ENCODE results near the gene GMIP. TPM values are rescaled to one million over a fixed set of nuclear protein-coding genes. Genes with fewer than 3 reads are reported as not detected.
A peak's percentile ranks its signal among the peaks of the same experiment; 100 is the strongest.

The GMIP gene
- total and polyA plus RNA-seq, 2 donors (not counting 3 experiments of a cell fraction or from before 2014, with no cell fraction given): 7.8 to 19.8 TPM

DNA sequence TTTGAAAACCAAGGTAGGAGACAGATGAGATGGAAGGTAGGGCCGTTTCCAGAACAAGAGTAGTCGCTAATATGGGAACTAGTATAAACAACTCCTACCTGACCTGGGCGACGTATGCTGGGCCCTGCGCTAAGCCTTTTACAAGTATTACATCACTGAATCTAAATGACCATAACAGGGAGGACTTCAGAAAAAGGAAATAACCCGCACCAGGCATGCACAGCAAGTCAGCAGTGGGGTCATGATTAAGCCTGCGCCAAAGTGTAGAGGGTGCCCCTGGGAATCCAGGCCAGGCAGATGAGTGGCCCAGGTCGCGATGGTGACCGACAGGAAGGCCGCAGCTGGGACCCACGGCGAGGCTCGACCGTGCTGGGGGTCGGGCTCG, 19.4 kb upstream of the GMIP start:
- TF ChIP-seq EZH2 (IDR thresholded peaks at IDR 0.05; ENCODE audit: borderline replicate concordance, low read depth, low read length, severe bottlenecking) (no peak), GATA2 (IDR thresholded peaks at IDR 0.05; ENCODE audit: insufficient read depth, insufficient read length, low read depth, low read length) (no peak), MYC (IDR thresholded peaks at IDR 0.05; ENCODE audit: low read depth, low read length) (no peak), FOS (IDR thresholded peaks at IDR 0.05; ENCODE audit: borderline replicate concordance, insufficient read depth, low read length) (no peak), JUN (IDR thresholded peaks at IDR 0.05; ENCODE audit: borderline replicate concordance, insufficient read depth, insufficient read length, low read depth) (no peak), POLR2AphosphoS5 (IDR thresholded peaks at IDR 0.05; ENCODE audit: insufficient read depth, low read depth, low read length) (no peak), POLR2A (IDR thresholded peaks at IDR 0.05; ENCODE audit: low read depth, low read length) (no peak)
- TF ChIP-seq, protein P1, sequence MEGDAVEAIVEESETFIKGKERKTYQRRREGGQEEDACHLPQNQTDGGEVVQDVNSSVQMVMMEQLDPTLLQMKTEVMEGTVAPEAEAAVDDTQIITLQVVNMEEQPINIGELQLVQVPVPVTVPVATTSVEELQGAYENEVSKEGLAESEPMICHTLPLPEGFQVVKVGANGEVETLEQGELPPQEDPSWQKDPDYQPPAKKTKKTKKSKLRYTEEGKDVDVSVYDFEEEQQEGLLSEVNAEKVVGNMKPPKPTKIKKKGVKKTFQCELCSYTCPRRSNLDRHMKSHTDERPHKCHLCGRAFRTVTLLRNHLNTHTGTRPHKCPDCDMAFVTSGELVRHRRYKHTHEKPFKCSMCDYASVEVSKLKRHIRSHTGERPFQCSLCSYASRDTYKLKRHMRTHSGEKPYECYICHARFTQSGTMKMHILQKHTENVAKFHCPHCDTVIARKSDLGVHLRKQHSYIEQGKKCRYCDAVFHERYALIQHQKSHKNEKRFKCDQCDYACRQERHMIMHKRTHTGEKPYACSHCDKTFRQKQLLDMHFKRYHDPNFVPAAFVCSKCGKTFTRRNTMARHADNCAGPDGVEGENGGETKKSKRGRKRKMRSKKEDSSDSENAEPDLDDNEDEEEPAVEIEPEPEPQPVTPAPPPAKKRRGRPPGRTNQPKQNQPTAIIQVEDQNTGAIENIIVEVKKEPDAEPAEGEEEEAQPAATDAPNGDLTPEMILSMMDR (IDR thresholded peaks at IDR 0.05; ENCODE audit: extremely low read depth in 1 of 2, insufficient read depth in 1 of 2, low read depth in 1 of 2, low read length in 2 of 2): no peak
- TF ChIP-seq, protein P2, sequence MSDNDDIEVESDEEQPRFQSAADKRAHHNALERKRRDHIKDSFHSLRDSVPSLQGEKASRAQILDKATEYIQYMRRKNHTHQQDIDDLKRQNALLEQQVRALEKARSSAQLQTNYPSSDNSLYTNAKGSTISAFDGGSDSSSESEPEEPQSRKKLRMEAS (IDR thresholded peaks at IDR 0.05; ENCODE audit: insufficient read depth, insufficient read length): no peak
- Histone ChIP-seq H3K4me3 (replicated peaks in 1 of 3; ENCODE audit: insufficient read depth in 1 of 3, low read depth in 1 of 3, low read length in 3 of 3) (peak overlapping the region; percentile 3 to 57 (median 56)), H2AFZ (ENCODE audit: low read depth, low read length) (peak overlapping the region; percentile 67), H3K4me2 (ENCODE audit: insufficient read depth, low read length) (peak overlapping the region; percentile 76), H4K20me1 (replicated peaks; ENCODE audit: control insufficient read depth, extremely low read depth, insufficient read depth, low read length) (no peaks in the 10 kb centered on the region), H3K9me3 (replicated peaks; ENCODE audit: control insufficient read depth, insufficient read depth, low read length) (no peaks in the 10 kb centered on the region), H3K9me1 (replicated peaks; ENCODE audit: control insufficient read depth, extremely low read depth, insufficient read depth, low read length) (no peaks in the 10 kb centered on the region), H3K27ac (ENCODE audit: insufficient read depth, low read depth, low read length) (peak overlapping the region; percentile 77), H3K36me3 (ENCODE audit: control insufficient read depth in 2 of 2, extremely low read depth in 1 of 2, insufficient read depth in 2 of 2, low read length in 2 of 2) (peaks cover 5 to 10% of the 10 kb centered on the region in 2 experiments), H3K4me1 (ENCODE audit: control insufficient read depth, extremely low read depth, insufficient read depth, low read length) (peaks cover 3% of the 10 kb centered on the region), H3K9ac (replicated peaks; ENCODE audit: extremely low read depth, insufficient read depth, low read length) (peak overlapping the region; percentile 84), H3K27me3 (ENCODE audit: control insufficient read depth in 2 of 2, insufficient read depth in 2 of 2, low read length in 2 of 2) (no peaks in the 10 kb centered on the region), H3K79me2 (ENCODE audit: control insufficient read depth, insufficient read depth, low read length) (peaks cover 22% of the 10 kb centered on the region)
- dilution Hi-C loops (cut with MboI; ENCODE audit: extremely low pct_ligation_motif_present, low sequenced_read_pairs) (no loop called here), intact Hi-C loops (cut with micrococcal nuclease) (loop anchor here (1.0 to 10.0 kb wide), 3 partner anchors 113 to 242 kb away; partner anchors contain the start of gene ZNF93)
- no peak for DNase-seq (ENCODE audit: low read depth, low spot score)
- BruUV-seq (replicated peaks): no TSS peak
- no peak for FAIRE-seq
- POLR2A ChIA-PET: no interaction called here
- CTCF ChIA-PET: interaction anchor here (1.1 to 1.7 kb wide), 2 partner anchors 9 to 12 kb away, joined by 3 to 6 read pairs; no protein-coding TSS in a partner anchor

Measured in endothelial cell of umbilical vein (primary cell).